GM21717 (cell line): ENCODE data around the gene PARVA.

ENCODE experiments used
- ATAC-seq: cut with Tn5 transposase; IDR thresholded peaks from one replicate; pipeline ENCODE4 v1.9.1; 2021; ENCODE audit warnings: mild to moderate bottlenecking, moderate library complexity; ENCODE audit not compliant: unreplicated experiment

PARVA gene

GRCh38 chr11:12581923-12582322 is 204.6 kb downstream of the PARVA start:
- ATAC-seq, result no peak
